Measurements from ENCODE around the gene TMEM266. TPM values are rescaled to one million over a fixed set of nuclear protein-coding genes. Genes with fewer than 3 reads are reported as not detected.
A peak's percentile ranks its signal among the peaks of the same experiment; 100 is the strongest.

Gene TMEM266
- total RNA-seq, 1 experiment from 2014 or later, result not detected

- no peak for DNase-seq (ENCODE audit: low read depth)
Observed at GRCh38 chr15:76162036-76162398, 102.2 kb downstream of the TMEM266 start.

- no peak for DNase-seq (ENCODE audit: low read depth)
Observed at GRCh38 chr15:76162784-76163456, 103.1 kb downstream of the TMEM266 start.

GRCh38 chr15:76163457-76164295 lies 103.9 kb downstream of the TMEM266 start:
- DNase-seq (ENCODE audit: low read depth), result peak; percentile 45

GRCh38 chr15:76164602-76165001 lies 104.8 kb downstream of the TMEM266 start:
- no peak for DNase-seq (ENCODE audit: low read depth)

GRCh38 chr15:76165951-76166350 lies 106.2 kb downstream of the TMEM266 start:
- no peak for DNase-seq (ENCODE audit: low read depth)

- DNase-seq (ENCODE audit: low read depth), result peak; percentile 10
Observed at GRCh38 chr15:76168237-76168984, 108.6 kb downstream of the TMEM266 start.

GRCh38 chr15:76169018-76169417 lies 109.2 kb downstream of the TMEM266 start:
- peak; percentile 21 for DNase-seq (ENCODE audit: low read depth)

- DNase-seq (ENCODE audit: low read depth), result no peak
Observed at GRCh38 chr15:76169911-76170800, 110.4 kb downstream of the TMEM266 start.

GRCh38 chr15:76172782-76173181 lies 113.0 kb downstream of the TMEM266 start:
- DNase-seq (ENCODE audit: low read depth), result no peak

- DNase-seq (ENCODE audit: low read depth), result no peak
Observed at GRCh38 chr15:76173317-76173834, 113.6 kb downstream of the TMEM266 start.

GRCh38 chr15:76174654-76175053 lies 114.9 kb downstream of the TMEM266 start:
- no peak for DNase-seq (ENCODE audit: low read depth)

- no peak for DNase-seq (ENCODE audit: low read depth)
Observed at GRCh38 chr15:76175442-76175841, 115.7 kb downstream of the TMEM266 start.

- DNase-seq (ENCODE audit: low read depth), result no peak
Observed at GRCh38 chr15:76176059-76176458, 116.3 kb downstream of the TMEM266 start.

- no peak for DNase-seq (ENCODE audit: low read depth)
Observed at GRCh38 chr15:76176487-76177085, 116.8 kb downstream of the TMEM266 start.

- DNase-seq (ENCODE audit: low read depth), result peak; percentile 74
Observed at GRCh38 chr15:76177491-76178040, 117.8 kb downstream of the TMEM266 start.

- DNase-seq (ENCODE audit: low read depth), result no peak
Observed at GRCh38 chr15:76178296-76179000, 118.7 kb downstream of the TMEM266 start.

GRCh38 chr15:76179023-76179422 lies 119.2 kb downstream of the TMEM266 start:
- no peak for DNase-seq (ENCODE audit: low read depth)

GRCh38 chr15:76180321-76180720 lies 120.5 kb downstream of the TMEM266 start:
- DNase-seq (ENCODE audit: low read depth), result no peak

GRCh38 chr15:76181705-76182107 lies 121.9 kb downstream of the TMEM266 start:
- DNase-seq (ENCODE audit: low read depth), result no peak

Data from RPMI7951 (cell line).